Measurements from ENCODE around the gene LRRC8E.

Gene LRRC8E

GRCh38 chr19:7888145-7888825 is at the start of gene LRRC8E:
TSS of gene LRRC8E (plus strand) at chr19:7888510. CDS start at chr19:7895604, 7,094 bp downstream.
- Mint-ChIP-seq H3K27me3 (ENCODE audit: low read depth) (peaks cover 15% of the 10 kb centered on the region), H3K4me1 (ENCODE audit: low read depth) (no peaks in the 10 kb centered on the region), H3K36me3 (ENCODE audit: low read depth) (no peaks in the 10 kb centered on the region)

DNA sequence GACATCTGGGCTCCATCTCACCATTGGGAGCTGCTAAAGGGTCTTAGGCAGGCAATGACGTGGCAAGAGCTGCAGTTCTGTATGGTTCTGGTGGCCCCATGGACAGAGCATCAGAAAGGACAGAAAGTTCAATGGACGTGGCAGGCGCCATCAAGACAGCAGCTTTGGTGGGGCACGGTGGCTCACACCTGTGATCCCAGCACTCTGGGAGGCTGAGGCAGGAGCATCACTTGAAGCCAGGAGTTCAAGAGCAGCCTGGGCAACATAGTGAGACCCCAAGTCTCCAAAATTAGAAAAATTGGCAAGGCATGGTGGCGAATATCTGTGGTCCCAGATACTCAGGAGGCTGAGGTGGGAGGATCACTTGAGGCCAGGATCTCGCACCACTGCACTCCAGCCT is 48.8 kb upstream of the LRRC8E start:
- Mint-ChIP-seq H3K36me3 (ENCODE audit: low read depth) (no peaks in the 10 kb centered on the region), H3K27ac (no peak overlapping the region), H3K27me3 (ENCODE audit: low read depth) (no peaks in the 10 kb centered on the region), H3K4me3 (no peak overlapping the region), H3K4me1 (ENCODE audit: low read depth) (no peaks in the 10 kb centered on the region), H3K9me3 (peaks cover 5% of the 10 kb centered on the region)

More at GRCh38 chr19:7888145-7888825, at the start of gene LRRC8E:
- no peak within 1 kb of the TSS for H3K27ac Mint-ChIP-seq
- no peaks in the 10 kb centered on the region for H3K9me3 Mint-ChIP-seq
- H3K4me3 Mint-ChIP-seq = no peak within 1 kb of the TSS

- H3K4me1 Mint-ChIP-seq (ENCODE audit: low read depth) = no peaks in the 10 kb centered on the region
Observed at GRCh38 chr19:7840629-7841028, 47.7 kb upstream of the LRRC8E start.

DNA sequence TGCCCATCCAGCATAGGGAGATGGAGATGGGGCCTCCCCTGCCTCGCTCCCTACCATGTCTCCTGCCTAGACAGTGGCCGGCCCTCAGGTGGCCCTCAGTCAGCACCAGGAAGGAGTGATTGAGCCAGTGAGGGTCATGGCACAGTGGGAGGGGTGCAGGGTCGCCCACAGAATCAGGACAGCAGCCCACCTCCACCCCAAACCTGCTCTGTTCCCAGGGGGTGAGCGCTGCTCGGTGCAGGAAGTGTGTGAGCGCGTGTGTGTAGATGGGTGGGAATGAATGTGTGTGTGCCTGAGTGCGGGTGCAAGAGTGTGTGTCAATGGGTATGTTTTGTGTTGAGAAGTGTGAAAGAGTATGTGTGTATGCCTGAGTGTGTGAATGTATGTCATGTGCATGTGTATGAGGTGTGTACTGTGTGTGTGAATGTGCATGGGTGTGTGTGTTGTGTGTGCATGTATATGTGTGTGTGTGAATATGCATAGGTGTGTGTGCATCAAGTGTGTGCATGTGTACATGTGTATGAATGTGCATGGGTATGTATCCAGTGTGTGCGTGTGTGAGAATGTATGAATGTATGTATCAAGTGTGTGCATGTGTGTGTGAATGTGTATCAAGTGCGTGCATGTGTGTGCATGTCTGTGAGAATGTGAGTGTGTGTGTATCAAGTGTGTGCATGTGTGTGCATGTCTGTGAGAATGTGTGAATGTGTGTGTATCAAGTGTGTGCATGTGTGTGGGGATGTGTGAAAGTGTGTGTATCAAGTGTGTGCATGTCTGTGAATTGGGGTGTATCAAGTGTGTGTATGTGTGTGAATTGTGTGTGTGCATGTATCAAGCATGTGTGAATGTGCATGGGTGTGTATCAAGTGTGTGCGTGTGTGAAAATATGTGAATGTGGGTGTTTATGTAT is 46.3 kb upstream of the LRRC8E start:
- Mint-ChIP-seq H3K4me3 (no peak overlapping the region), H3K27ac (no peak overlapping the region), H3K4me1 (ENCODE audit: low read depth) (no peaks in the 10 kb centered on the region), H3K36me3 (ENCODE audit: low read depth) (no peaks in the 10 kb centered on the region), H3K27me3 (ENCODE audit: low read depth) (no peaks in the 10 kb centered on the region), H3K9me3 (peaks cover 5% of the 10 kb centered on the region)

More at GRCh38 chr19:7840629-7841028, 47.7 kb upstream of the LRRC8E start:
- H3K27me3 Mint-ChIP-seq (ENCODE audit: low read depth) = no peaks in the 10 kb centered on the region
- H3K9me3 Mint-ChIP-seq = peaks cover 5% of the 10 kb centered on the region
- no peak overlapping the region for H3K27ac Mint-ChIP-seq
- no peak overlapping the region for H3K4me3 Mint-ChIP-seq
- H3K36me3 Mint-ChIP-seq (ENCODE audit: low read depth) = no peaks in the 10 kb centered on the region

DNA sequence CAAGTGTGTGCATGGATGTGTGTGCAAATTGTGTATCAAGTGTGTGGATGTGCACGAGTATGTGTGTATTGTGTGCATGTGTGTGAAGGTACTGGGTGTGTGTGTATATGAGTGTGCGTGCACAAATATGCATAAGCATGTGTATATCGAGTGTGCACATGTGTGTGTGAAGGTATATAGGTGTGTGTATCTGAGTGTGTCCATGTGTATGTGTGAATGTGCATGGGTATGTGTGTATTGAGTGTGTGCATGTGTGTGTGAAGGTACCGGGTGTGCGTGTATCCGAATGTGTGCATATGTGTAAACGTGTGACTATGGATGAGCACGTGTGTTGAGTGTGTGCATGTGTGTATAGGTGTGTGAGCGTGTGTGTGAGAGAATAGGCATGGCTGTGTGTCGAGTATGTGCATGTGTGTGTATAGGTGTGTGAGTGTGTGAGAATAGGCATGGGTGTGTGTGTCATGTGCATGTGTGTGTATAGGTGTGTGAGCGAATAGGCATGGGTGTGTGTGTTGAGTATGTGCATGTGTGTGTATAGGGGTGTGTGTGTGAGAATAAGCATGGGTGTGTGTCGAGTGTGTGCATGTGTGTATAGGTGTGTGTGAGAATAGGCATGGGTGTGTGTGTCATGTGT is 45.5 kb upstream of the LRRC8E start:
- peaks cover 5% of the 10 kb centered on the region for H3K9me3 Mint-ChIP-seq
- no peak overlapping the region for H3K27ac Mint-ChIP-seq
- H3K4me3 Mint-ChIP-seq = no peak overlapping the region
- H3K27me3 Mint-ChIP-seq (ENCODE audit: low read depth) = no peaks in the 10 kb centered on the region
- H3K36me3 Mint-ChIP-seq (ENCODE audit: low read depth) = no peaks in the 10 kb centered on the region
- no peaks in the 10 kb centered on the region for H3K4me1 Mint-ChIP-seq (ENCODE audit: low read depth)

DNA sequence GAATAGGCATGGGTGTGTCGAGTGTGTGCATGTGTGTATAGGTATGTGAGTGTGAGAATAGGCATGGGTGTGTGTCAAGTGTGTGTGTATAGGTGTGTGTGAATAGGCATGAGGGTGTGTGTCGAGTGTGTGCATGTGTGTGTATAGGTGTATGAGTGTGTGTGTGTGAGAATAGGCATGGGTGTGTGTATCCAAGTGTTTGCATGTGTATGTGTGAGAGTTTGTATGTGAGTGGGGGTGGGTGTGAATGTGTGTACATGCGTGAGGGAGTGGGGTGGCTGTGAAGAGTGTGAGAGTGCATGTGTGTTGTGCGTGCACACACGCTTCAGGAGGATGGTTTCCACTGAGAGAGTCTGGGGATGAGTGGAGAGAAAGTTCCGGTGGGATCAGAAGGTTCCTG is 44.8 kb upstream of the LRRC8E start:
- no peaks in the 10 kb centered on the region for H3K36me3 Mint-ChIP-seq (ENCODE audit: low read depth)
- H3K27ac Mint-ChIP-seq = no peak overlapping the region
- peaks cover 5% of the 10 kb centered on the region for H3K9me3 Mint-ChIP-seq
- H3K27me3 Mint-ChIP-seq (ENCODE audit: low read depth) = no peaks in the 10 kb centered on the region
- no peaks in the 10 kb centered on the region for H3K4me1 Mint-ChIP-seq (ENCODE audit: low read depth)
- H3K4me3 Mint-ChIP-seq = no peak overlapping the region

DNA sequence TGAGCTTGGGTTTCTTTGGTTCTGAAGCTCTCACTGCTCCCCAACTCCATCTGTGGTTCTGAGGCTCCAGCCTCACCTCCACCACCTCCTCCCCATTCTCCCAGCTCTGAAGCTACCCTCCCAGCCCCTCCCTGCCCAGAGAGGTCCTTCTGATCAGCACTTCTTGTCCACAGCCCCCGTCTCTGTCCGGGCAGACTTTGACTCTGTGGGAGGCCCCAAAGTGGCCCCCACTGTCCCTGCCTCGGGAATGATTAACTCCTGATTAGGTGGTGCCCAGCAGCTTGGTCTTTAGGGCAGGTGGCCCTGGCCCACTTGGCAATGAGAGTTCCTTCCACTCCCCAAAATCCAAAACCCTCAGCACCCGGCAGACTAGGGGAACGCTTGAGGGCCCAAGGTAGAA is 43.9 kb upstream of the LRRC8E start:
- Mint-ChIP-seq H3K27me3 (ENCODE audit: low read depth) (no peaks in the 10 kb centered on the region), H3K4me3 (no peak overlapping the region), H3K9me3 (peaks cover 5% of the 10 kb centered on the region), H3K36me3 (ENCODE audit: low read depth) (no peaks in the 10 kb centered on the region), H3K27ac (no peak overlapping the region), H3K4me1 (ENCODE audit: low read depth) (no peaks in the 10 kb centered on the region)

- no peak overlapping the region for H3K4me3 Mint-ChIP-seq
- no peaks in the 10 kb centered on the region for H3K27me3 Mint-ChIP-seq (ENCODE audit: low read depth)
- H3K9me3 Mint-ChIP-seq = peaks cover 5% of the 10 kb centered on the region
- no peaks in the 10 kb centered on the region for H3K36me3 Mint-ChIP-seq (ENCODE audit: low read depth)
- H3K27ac Mint-ChIP-seq = no peak overlapping the region
- no peaks in the 10 kb centered on the region for H3K4me1 Mint-ChIP-seq (ENCODE audit: low read depth)
Observed at GRCh38 chr19:7844951-7845350, 43.4 kb upstream of the LRRC8E start.

- Mint-ChIP-seq H3K36me3 (ENCODE audit: low read depth) (no peaks in the 10 kb centered on the region), H3K27me3 (ENCODE audit: low read depth) (no peaks in the 10 kb centered on the region), H3K4me1 (ENCODE audit: low read depth) (no peaks in the 10 kb centered on the region), H3K4me3 (no peak overlapping the region), H3K27ac (no peak overlapping the region), H3K9me3 (peaks cover 5% of the 10 kb centered on the region)
Observed at GRCh38 chr19:7845390-7846154, 42.7 kb upstream of the LRRC8E start.

DNA sequence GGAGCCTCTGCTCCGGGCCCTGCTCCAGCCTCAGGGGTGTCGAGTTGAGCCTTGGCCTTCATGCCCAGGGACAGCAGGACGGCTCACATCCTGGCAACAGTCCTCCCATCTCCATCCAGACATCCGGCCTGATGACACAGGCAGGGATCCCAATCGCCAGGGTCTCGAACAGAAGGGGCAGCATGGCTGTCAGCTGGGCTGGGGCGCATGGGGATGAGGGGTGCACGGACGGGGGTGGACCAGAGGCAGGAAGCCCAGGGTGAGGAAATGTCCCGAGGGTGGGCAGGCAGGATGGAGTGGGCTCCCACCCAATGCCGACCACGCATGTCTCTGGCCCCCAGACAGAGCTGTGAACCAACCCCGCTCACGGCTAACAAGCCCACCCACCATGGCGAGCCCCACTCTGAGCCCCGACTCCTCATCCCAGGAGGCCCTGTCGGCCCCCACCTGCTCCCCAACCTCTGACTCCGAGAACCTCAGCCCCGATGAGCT is 42.1 kb upstream of the LRRC8E start:
- Mint-ChIP-seq H3K27ac (no peak overlapping the region), H3K36me3 (ENCODE audit: low read depth) (no peaks in the 10 kb centered on the region), H3K9me3 (no peaks in the 10 kb centered on the region)

DNA sequence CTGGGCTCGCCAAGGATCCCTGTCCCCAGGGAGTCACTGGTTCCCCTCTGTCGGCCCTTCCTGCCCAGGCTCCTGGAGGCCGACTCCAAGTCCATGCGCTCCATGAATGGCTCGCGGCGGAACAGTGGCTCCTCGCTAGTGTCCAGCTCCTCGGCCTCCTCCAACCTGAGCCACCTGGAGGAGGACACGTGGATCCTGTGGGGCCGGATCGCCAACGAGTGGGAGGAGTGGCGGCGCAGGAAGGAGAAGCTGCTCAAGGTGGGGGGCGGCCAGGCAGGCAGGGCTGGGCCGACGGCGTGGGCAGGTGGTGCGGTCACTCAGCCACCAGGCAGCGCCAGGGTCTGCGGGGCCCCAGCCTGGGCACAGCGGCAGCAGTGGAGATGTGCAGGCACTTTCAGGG is 40.6 kb upstream of the LRRC8E start:
- Mint-ChIP-seq H3K4me3 (no peak overlapping the region), H3K27me3 (ENCODE audit: low read depth) (no peaks in the 10 kb centered on the region), H3K4me1 (ENCODE audit: low read depth) (no peaks in the 10 kb centered on the region), H3K36me3 (ENCODE audit: low read depth) (no peaks in the 10 kb centered on the region), H3K9me3 (no peaks in the 10 kb centered on the region), H3K27ac (no peak overlapping the region)

More for the DNA sequence above, 42.1 kb upstream of the LRRC8E start:
- no peaks in the 10 kb centered on the region for H3K27me3 Mint-ChIP-seq (ENCODE audit: low read depth)
- no peaks in the 10 kb centered on the region for H3K4me1 Mint-ChIP-seq (ENCODE audit: low read depth)
- no peak overlapping the region for H3K4me3 Mint-ChIP-seq

GRCh38 chr19:7848779-7849457 is 39.4 kb upstream of the LRRC8E start:
- Mint-ChIP-seq H3K9me3 (no peaks in the 10 kb centered on the region), H3K27ac (no peak overlapping the region), H3K27me3 (ENCODE audit: low read depth) (no peaks in the 10 kb centered on the region), H3K4me1 (ENCODE audit: low read depth) (peaks cover 4% of the 10 kb centered on the region), H3K36me3 (ENCODE audit: low read depth) (no peaks in the 10 kb centered on the region), H3K4me3 (no peak overlapping the region)

GRCh38 chr19:7849631-7849999 is 38.7 kb upstream of the LRRC8E start:
- Mint-ChIP-seq H3K36me3 (ENCODE audit: low read depth) (no peaks in the 10 kb centered on the region), H3K27me3 (ENCODE audit: low read depth) (no peaks in the 10 kb centered on the region), H3K4me1 (ENCODE audit: low read depth) (peaks cover 4% of the 10 kb centered on the region), H3K4me3 (no peak overlapping the region), H3K27ac (no peak overlapping the region), H3K9me3 (no peaks in the 10 kb centered on the region)
